ENCODE measurements around the gene BIN2.
A peak's percentile ranks its signal among the peaks of the same experiment; 100 is the strongest.

Gene BIN2

GRCh38 chr12:51253276-51253675, 70.7 kb downstream of the BIN2 start:
- DNase-seq, result no peak

GRCh38 chr12:51247523-51248206, 76.3 kb downstream of the BIN2 start:
- no peak for DNase-seq

GRCh38 chr12:51246254-51246853, 77.6 kb downstream of the BIN2 start:
- peak; percentile 40 for DNase-seq

GRCh38 chr12:51245476-51246253, 78.3 kb downstream of the BIN2 start:
- DNase-seq, result no peak

- no peak for DNase-seq
Observed at GRCh38 chr12:51244269-51244668, 79.7 kb downstream of the BIN2 start.

GRCh38 chr12:51242876-51243275, 81.1 kb downstream of the BIN2 start:
- DNase-seq, result no peak

GRCh38 chr12:51242120-51242519, 81.9 kb downstream of the BIN2 start:
- DNase-seq, result no peak

- DNase-seq, result no peak
Observed at GRCh38 chr12:51240971-51241370, 83.0 kb downstream of the BIN2 start.

GRCh38 chr12:51238510-51239334, 85.3 kb downstream of the BIN2 start, which contains the start of gene DAZAP2:
DAZAP2 (plus strand) TSS chr12:51238826; CDS start chr12:51238908, 82 bp downstream.
- DNase-seq, result peak; percentile 98

GRCh38 chr12:51238037-51238509, 85.9 kb downstream of the BIN2 start:
- no peak for DNase-seq

- DNase-seq, result no peak
Observed at GRCh38 chr12:51234530-51234929, 89.4 kb downstream of the BIN2 start.

- no peak for DNase-seq
Observed at GRCh38 chr12:51232642-51233041, 91.3 kb downstream of the BIN2 start.

All from NCI-H82 (cell line).